ENCODE results near the gene GMEB1. TPM values are rescaled to one million over a fixed set of nuclear protein-coding genes. Genes with fewer than 3 reads are reported as not detected.
"Not testable (repeated sequence)": the region's sequence is repeated elsewhere in the genome, so short reads cannot be mapped to it uniquely, and the experiment has no call there.

The GMEB1 gene
- polyA plus RNA-seq, 1 donor, result 10.3 TPM

DNA sequence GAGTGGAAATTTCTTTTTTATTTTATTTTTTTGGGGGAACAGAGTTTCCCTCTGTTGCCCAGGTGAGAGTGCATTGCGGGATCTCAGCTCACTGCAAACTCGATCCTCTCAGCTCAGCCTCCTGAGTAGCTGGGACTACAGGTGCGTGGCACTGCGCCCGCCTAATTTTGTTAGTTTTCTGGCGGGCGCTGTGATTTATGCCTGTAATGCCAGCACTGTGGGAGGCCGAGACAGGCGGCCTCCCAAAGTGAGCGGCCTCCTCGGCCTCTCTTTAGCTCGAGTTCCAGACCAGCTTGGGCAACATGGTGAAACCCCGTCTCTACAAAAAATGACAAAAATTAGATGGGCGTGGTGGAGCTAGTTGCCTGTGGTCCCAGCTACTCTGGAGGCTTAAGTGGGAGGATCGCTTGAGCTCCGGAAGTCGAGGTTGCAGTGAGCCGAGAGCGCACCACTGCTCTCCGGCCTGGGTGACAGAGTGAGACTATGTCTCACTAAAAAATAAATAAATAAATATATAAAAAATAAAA lies 2.7 kb downstream of the GMEB1 start:
- no peak for DNase-seq (ENCODE audit: low read depth)

DNA sequence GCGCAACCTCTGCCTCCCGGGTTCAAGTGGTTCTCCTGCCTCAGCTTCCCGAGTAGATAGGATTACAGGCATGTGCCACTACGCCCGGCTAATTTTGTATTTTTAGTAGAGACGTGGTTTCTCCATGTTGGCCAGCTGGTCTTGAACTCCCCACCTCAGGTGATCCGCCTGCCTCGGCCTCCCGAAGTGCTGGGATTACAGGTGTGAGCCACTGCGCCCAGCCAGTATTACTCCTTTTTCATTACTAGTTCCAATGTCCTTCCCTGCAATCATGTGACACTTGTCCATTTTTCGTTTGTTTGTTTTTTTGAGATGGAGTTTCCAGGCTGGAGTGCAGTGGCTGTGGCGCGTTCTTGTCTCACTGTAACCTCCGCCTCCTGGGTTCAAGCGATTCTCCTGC lies 4.4 kb downstream of the GMEB1 start:
- DNase-seq (ENCODE audit: low read depth), result not testable (repeated sequence)

DNA sequence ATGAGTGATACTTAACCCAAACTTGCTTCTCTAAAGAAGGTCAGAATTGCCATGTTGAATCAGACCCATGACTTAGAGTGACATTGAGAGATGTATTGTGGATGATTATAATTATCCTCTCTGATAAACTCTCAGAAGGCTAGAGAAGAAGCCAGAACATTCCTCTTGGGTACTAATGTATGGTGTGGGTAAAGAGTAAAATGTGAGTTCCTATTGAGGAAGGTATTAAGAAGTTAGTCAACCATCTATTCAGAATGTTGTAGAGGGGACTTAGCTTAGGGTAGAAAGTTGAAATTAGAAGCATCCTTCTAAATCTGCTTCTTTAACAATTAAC lies 7.3 kb downstream of the GMEB1 start:
- DNase-seq (ENCODE audit: low read depth), result no peak

DNA sequence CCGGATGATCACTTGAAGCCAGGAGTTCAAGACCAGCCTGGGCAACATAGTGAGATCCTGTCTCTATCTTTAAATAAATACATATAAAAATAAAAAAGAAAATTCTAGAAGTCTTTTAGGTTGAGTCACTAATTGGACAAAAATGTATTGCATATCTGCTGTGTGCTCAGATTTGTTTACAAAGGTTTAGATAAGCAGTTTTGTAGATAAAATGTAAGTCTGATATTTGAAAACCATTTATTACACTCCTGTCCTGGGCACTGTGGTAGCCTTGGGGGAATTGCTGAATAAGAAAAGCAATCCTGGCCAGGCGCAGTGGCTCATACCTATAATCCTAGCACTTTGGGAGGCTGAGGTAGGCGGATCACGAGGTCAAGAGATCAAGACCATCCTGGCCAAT lies 11.6 kb downstream of the GMEB1 start:
- DNase-seq (ENCODE audit: low read depth), result no peak

DNA sequence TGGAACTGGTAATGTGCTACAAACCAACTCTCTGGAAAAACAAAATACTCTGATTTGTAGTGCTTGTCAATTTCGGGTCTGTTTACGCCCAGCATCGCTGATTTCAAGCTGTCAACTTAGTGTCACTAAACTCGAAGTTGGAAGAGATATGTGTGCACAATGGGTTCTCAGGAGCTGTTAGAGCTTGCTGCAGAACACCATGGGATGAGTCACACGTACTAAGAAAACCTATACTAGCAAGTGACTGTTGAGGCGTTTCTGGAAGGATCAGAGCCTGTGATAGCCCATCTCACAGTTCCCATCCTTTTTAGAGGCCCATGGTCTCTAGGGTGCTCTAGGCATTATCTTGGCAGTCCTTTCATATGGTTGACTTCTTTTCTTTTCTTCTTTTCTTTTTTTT lies 14.3 kb downstream of the GMEB1 start:
- DNase-seq (ENCODE audit: low read depth), result no peak

DNA sequence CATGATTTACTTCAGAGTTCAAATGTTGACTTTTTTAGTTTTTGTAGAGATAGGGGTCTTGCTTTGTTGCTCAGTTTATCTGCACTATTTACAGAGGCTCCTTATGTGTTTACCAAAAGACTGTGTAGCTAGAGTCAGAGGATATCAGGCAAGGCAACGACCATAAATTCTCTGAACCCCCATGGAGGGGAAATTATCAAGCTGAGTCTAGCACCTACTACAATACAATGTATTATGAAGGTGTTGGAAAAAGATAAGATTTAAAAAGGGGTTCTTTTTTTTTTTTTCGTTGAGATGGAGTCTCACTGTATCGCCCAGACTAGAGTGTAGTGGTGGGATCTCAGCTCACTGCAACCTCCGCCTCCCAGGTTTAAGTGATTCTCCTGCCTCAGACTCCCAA lies 16.4 kb downstream of the GMEB1 start:
- DNase-seq (ENCODE audit: low read depth), result no peak

DNA sequence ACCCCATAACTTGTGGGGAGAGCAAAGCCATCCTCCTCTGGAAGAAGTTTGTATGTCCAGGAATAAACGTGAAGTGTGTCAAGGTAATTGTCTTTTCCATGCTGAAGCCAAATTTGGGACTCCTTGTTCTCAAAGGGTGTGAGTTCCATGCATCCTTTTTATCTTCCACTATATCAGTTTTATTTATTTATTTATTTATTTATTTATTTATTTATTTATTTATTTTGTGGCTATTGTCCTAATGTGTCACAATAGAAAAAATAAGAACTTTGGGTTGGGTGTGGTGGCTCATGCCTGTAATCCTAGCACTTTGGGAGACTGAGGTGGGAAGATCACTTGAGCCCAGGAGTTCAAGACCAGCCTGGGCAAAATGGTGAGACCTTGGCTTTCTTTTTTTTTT lies 23.0 kb downstream of the GMEB1 start:
- not testable (repeated sequence) for DNase-seq (ENCODE audit: low read depth)

DNA sequence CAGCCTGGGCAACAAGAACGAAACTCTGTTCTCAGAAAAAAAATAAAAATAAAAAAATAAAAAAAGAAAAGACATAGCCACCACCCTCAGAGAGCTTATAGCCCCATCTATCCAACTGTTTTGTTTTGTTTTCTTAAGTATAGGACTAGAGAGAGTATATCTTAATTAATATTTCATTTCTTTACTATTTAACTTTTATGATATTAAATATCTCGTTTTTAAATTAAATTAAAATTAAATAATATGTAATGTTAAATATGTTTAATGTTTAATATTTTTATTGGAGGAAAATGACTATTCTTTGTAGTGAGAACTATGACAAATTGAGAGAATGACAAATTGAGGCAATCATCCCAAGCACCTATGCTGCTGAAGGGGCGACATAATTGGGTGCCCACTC lies 35.0 kb downstream of the GMEB1 start:
- no peak for DNase-seq (ENCODE audit: low read depth)

DNA sequence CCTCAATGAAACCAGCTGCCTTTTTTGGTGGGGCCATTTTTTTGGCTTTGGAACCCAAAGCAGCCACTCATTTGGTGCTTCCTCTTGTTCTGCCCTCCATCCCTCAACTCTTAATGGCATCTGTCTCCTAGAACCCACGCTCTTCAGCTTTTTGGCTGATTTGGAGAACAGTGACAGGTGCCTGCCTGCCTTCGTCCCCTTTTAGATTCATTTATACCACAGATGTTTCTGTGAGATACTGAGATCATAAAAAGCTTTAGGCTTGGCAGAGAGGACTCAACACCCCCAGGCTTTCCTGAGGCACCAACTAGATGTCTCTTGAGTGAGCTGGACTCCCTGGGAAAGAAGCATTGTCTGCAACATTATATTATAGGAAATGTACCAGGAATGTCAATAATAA lies 47.8 kb downstream of the GMEB1 start:
- no peak for DNase-seq (ENCODE audit: low read depth)

DNA sequence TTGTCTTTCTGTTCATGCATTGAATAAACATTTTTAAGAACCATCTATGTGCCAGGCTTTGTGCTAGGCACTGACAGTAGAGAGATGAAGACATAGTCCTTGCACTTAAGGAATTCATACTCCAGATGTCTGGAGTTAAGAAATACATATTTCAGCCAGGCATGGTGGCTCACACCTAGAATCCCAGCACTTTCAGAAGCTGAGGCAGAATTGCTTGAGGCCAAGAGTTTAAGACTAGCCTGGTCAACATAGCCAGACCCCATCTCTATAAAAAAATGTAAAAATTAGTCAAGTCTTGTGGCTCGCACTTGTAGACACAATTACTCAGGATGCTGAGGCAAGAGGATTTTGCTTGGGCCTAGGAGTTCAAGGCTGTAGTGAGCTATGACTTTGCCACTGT lies 49.6 kb downstream of the GMEB1 start:
- DNase-seq (ENCODE audit: low read depth), result no peak

DNA sequence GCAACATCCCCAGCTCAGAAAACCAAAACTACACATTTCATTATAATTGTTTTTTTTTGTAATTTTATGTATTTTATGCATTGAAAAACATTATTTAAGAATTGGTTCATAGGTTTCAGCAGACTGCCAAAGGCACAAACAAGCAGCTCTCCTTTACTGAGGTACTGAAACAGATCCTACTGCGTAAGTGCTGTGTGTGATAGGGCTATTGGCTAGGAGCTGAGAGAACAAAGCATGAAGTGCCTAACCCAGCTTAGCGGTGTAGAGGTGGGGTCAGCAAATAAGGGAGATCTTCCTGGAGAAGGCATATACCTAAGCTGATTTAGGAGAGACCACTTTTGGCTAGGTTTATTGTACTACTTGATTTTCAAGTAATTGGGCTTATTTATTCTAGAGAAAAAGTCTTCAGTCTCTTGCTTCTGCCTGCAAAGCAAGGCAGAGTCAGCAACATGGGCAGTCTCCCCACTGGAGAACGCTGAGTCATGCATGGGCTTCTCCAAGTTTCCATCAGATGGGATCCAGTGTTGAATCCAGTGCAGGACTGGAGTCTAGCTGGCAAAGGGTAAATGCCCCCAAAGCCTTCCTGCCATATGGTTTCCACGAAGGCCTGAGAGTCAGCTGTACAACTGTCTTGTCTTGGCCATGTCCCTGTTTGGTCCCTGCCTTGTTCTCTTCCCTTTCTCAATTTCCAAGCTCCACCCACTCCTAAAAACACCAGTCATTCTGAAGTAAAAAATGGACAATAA lies 50.2 kb downstream of the GMEB1 start:
- no peak for DNase-seq (ENCODE audit: low read depth)

DNA sequence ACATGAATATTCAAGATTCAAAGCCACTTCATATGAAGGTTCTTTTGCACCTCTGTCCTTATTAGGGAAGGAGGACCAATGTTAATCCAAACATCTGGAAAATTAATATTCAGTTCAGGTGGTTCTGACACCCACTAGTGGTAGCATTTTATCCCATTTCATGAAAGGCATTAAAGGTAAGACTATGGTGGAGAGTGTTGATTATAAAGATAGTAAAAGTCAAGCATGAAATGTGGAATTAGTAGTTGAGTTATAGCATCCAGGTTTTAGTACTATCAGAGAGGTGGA lies 50.7 kb downstream of the GMEB1 start:
- DNase-seq (ENCODE audit: low read depth), result no peak

DNA sequence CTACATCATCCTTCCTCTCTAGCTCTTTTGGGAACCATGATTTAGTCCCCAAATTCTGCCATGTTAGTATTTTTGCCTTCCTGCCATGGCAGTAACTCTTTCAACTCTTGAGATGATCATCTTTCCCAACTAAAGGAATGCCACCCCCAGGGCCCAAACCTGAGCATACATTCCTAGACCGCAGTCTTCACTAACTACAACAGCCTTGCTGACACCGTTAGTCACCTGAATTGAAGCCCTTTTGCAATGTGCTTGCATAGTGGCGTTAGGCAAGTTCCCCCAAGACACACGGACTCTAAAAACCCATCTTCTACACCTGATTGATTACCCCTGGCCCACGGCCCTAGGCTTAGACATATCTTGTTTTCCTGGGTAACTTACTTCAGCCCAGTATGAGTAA lies 51.8 kb downstream of the GMEB1 start:
- no peak for DNase-seq (ENCODE audit: low read depth)

DNA sequence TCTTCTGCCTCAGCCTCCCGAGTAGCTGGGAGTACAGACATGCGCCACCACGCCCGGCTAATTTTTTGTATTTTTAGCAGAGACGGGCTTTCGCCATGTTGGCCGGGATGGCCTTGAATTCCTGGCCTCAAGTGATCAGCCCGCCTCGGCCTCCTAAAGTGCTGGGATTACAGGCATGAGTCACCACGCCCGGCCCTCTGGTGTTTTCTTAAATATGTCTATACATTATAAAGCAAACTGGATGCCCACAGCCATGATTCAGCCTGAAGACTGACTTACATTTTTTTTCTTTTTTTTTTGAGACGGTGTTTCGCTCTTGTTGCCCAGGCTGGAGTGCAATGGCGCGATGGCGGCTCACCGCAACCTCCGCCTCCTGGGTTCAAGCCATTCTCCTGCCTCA lies 53.3 kb downstream of the GMEB1 start:
- not testable (repeated sequence) for DNase-seq (ENCODE audit: low read depth)

DNA sequence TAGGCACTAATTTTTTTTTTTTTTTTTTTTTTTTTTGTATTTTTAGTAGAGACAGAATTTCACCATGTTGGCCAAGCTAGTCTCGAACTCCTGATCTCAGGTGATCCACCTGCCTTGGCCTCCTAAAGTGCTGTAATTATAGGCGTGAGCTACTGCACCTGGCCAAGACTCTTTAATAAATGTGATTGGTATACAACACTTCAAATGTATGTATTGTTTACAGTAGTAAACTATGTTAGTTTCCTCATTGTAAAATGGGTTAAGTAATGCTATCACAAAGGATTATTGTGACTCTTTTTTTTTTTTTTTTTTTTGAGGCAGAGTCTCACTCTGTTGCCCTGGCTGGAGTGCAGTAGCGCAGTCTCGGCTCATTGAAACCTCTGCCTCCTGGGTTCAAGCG lies 56.8 kb downstream of the GMEB1 start:
- not testable (repeated sequence) for DNase-seq (ENCODE audit: low read depth)

DNA sequence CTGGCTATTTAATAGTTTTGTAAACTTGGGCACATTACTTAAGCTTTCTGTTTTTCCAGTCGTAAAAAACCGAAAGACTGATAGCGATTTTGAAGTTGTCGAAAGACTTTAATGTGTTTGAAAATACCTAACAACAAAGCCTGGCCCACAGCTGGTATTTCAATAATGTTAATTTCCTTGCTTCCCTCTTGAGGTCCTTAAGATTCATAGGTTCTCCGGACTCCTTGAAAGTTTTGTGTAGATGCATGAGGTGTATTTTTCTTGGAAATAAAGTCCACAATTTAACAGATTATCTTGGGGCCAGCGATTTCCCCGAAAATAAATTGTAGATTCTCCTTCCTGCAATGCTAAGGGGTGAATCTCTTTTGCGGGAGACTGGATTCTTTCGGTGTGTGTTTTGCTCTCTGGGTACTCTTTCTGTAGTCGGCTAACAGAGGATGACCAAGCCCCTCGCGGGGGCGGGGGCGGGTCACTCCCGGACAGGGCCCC lies 67.4 kb downstream of the GMEB1 start:
- no peak for DNase-seq (ENCODE audit: low read depth)

DNA sequence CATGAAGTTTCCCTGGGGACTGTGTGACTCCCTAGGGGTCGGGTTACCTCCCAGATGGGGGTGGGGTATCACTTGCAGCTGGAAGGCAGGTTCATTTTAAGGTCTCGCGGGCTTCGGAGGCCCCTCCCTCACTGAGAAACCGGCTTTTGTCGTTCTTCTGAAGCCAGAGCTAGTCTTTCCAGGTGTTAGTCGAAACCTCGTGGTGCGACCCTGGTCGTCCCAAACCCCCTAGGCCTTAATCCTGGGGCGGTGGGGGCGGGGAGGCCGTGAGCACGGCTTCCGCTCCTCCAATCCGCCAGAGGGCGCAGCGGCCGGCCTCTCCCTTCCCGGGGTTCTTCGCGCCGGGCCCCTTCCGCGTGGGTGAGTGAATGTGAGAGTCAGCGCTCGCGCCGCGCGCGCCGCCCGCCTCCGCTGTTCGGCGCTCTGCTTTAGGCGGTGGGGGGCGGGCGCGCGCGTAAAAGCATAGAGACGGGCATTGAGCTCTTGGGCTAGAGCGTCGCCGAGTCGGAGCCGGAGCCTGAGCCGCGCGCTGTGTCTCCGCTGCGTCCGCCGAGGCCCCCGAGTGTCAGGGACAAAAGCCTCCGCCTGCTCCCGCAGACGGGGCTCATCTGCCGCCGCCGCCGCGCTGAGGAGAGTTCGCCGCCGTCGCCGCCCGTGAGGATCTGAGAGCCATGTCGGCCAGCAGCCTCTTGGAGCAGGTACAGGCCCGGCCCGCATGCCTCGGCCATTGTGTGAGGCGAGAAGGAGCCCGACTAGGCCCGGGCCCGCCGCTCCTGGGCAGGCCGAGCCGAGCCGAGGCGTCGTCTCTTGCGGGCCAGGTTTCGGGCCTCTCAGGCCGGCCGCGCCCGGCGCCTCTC lies 68.1 kb downstream of the GMEB1 start, which contains the start of gene YTHDF2:
TSS of gene YTHDF2 (plus strand) at position 491 of the 857 bp plus-strand sequence. CDS start at position 672, 181 bp downstream.
- peak; percentile 96 for DNase-seq (ENCODE audit: low read depth)

DNA sequence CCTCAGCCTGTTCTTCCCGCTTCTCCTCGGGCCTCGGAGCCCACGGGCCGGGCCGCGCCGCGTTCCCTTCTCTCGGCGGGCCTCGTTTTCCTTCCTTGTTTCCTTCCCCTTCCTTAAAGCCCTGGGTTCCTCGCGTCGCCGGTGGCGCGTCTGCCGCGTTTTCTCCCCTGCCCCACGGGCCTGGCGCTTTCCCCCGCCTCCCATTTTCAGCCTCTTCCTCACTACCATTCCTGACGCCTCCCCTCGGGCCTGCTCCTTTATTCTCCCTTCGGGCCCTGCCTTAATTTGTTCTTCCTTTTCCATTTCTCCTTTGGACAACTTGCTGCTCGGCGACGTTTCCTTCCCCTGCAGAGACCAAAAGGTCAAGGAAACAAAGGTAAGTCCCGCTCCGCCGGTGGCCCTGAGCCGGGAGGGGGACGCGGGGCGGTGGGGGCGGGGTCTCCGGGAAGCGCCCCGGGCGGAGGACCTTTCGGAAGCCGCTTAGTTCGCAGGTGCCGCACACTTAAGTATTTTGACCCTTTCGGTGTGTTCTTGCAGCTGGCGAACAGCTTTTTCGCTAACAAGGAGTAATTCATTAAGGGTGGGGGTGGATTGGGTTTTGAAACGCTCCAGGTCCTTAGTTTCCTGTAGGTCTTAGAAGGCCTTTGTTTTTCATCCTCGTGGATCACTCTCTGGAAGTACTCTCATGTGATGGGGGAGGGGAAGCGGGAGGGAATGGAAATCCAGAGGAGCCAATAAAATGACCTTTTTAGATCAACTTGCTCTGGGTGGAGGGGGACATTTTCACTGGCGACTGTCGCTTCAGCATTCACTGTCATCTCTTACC lies 68.9 kb downstream of the GMEB1 start:
- DNase-seq (ENCODE audit: low read depth), result no peak

DNA sequence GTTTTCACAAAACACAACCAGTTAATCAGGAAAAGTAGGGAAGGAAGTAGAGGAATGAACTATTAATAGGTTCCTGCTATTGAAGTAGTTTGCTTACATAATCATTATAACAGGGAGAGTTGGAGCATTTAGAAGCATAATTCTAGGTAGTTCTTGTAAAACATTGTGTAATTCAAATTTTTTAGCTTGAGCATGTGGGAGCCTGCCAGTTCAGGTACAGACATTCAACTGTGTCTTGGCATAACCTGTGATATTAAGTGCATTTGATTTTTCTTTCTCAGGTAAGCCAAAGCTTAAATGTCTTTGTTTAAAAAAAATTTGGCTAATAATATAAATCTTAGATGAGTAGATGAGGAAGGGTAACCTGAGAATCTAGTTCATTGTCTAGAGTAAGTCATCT lies 71.5 kb downstream of the GMEB1 start:
- no peak for DNase-seq (ENCODE audit: low read depth)

DNA sequence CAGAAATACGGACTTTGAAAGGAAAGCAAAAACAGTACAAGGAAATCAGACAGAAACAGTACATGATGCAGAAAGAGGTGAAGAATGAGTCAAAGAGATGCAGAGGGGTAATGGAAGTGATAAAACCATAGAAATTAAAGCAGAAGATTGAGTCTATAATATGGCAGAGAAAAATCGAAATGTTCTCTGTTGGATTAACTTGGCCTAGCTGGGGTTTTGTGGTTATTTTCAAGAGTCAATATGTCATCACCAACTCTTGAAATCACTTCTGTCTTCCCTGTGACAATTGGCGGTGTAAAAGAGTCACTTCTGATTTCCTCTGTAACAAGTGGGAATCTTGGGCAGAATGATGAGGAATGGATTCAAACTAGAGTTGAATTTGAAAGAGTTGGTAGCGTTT lies 75.6 kb downstream of the GMEB1 start:
- DNase-seq (ENCODE audit: low read depth), result no peak

DNA sequence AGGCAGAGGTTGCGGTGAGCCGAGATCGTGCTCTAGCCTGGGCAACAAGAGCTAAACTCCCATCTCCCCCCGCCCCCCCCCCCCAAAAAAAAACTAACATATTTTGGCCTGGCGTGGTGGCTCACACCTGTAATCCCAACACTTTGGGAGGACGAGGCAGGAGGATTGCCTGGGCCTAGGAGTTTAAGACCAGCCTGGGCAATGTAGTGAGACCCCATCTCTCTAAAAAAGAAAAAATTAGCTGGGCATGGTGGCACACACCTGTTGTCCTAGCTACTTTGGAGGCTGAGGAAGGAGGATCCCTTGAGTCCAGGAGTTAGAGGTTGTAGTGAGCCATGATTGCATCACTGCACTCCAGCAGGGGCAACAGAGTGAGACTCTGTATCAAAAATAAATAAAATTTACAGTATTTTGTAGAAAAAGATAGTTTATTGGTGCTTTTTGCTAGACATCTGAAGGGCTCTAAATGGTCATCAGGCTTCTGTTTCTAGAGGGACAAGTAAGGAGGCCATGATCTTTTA lies 77.1 kb downstream of the GMEB1 start:
- no peak for DNase-seq (ENCODE audit: low read depth)

DNA sequence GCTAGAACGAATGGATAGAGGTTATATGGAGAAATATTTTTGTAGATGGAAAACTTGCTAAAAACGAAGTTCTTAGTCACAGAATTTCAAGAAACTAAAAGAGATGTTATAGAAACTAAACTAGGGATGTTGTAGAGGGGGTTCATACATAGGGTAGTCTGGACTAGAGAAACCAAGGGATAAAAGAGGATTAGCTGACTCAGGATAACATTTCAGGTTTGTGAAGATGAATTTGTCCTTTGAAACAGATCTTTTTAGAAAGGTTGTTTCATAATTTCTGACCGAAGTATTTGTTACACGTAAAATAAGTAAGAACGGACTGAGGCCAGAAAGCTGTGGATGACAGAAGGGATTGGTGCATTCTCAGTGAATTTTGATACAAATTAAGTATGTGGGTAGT lies 81.7 kb downstream of the GMEB1 start:
- no peak for DNase-seq (ENCODE audit: low read depth)

Measured in forelimb muscle (tissue), 1 donor.